Measurements from ENCODE around the gene DDX52.

The DDX52 gene

GRCh38 chr17:37648555-37648954 lies 5.3 kb upstream of the DDX52 start:
- H3K79me2 ChIP-seq (ENCODE audit: insufficient read depth, low read length) = no peaks in the 10 kb centered on the region
- H3K27ac ChIP-seq (ENCODE audit: low read depth, low read length, poor library complexity, severe bottlenecking) = no peak overlapping the region
- no peak overlapping the region for H3K4me3 ChIP-seq (ENCODE audit: low read depth, low read length, poor library complexity, severe bottlenecking)
- no peaks in the 10 kb centered on the region for H3F3A ChIP-seq (ENCODE audit: insufficient read depth, low read length)
- H2AFZ ChIP-seq (ENCODE audit: low read length) = no peak overlapping the region
- H3K36me3 ChIP-seq (ENCODE audit: insufficient read depth, low read length) = no peaks in the 10 kb centered on the region
- H3K9me3 ChIP-seq (ENCODE audit: low read length) = no peaks in the 10 kb centered on the region
- H3K9me2 ChIP-seq (ENCODE audit: low read depth, low read length) = no peaks in the 10 kb centered on the region
- no peaks in the 10 kb centered on the region for H4K20me1 ChIP-seq (ENCODE audit: insufficient read depth, low read length)
- no peak for TF ChIP-seq EZH2 (IDR thresholded peaks at IDR 0.05; ENCODE audit: borderline replicate concordance, low read length)
- no peak for TF ChIP-seq CTCF (IDR thresholded peaks at IDR 0.05; ENCODE audit: low read length)
- H3K27me3 ChIP-seq (ENCODE audit: insufficient read depth, low read length) = no peaks in the 10 kb centered on the region
- H3K4me2 ChIP-seq (ENCODE audit: low read length) = no peak overlapping the region
- peaks cover 4% of the 10 kb centered on the region for H3K4me1 ChIP-seq (ENCODE audit: insufficient read depth, low read length, severe bottlenecking)
- H3K9ac ChIP-seq (ENCODE audit: low read length) = no peak overlapping the region

GRCh38 chr17:37647856-37648255 lies 4.6 kb upstream of the DDX52 start:
- no peaks in the 10 kb centered on the region for H3F3A ChIP-seq (ENCODE audit: insufficient read depth, low read length)
- H3K4me1 ChIP-seq (ENCODE audit: insufficient read depth, low read length, severe bottlenecking) = peaks cover 5% of the 10 kb centered on the region
- H3K79me2 ChIP-seq (ENCODE audit: insufficient read depth, low read length) = peaks cover 3% of the 10 kb centered on the region
- no peak overlapping the region for H3K9ac ChIP-seq (ENCODE audit: low read length)
- no peak overlapping the region for H3K4me3 ChIP-seq (ENCODE audit: low read depth, low read length, poor library complexity, severe bottlenecking)
- H3K27me3 ChIP-seq (ENCODE audit: insufficient read depth, low read length) = no peaks in the 10 kb centered on the region
- no peaks in the 10 kb centered on the region for H3K36me3 ChIP-seq (ENCODE audit: insufficient read depth, low read length)
- H3K4me2 ChIP-seq (ENCODE audit: low read length) = no peak overlapping the region
- no peaks in the 10 kb centered on the region for H3K9me3 ChIP-seq (ENCODE audit: low read length)
- no peak for TF ChIP-seq EZH2 (IDR thresholded peaks at IDR 0.05; ENCODE audit: borderline replicate concordance, low read length)
- no peak for TF ChIP-seq CTCF (IDR thresholded peaks at IDR 0.05; ENCODE audit: low read length)
- no peak overlapping the region for H2AFZ ChIP-seq (ENCODE audit: low read length)
- no peaks in the 10 kb centered on the region for H4K20me1 ChIP-seq (ENCODE audit: insufficient read depth, low read length)
- H3K9me2 ChIP-seq (ENCODE audit: low read depth, low read length) = no peaks in the 10 kb centered on the region
- H3K27ac ChIP-seq (ENCODE audit: low read depth, low read length, poor library complexity, severe bottlenecking) = no peak overlapping the region

- Histone ChIP-seq H3K4me3 (ENCODE audit: low read depth, low read length, poor library complexity, severe bottlenecking) (peak overlapping the region; percentile 73), H3K4me1 (ENCODE audit: insufficient read depth, low read length, severe bottlenecking) (peaks cover 17% of the 10 kb centered on the region), H3K27me3 (ENCODE audit: insufficient read depth, low read length) (no peaks in the 10 kb centered on the region), H3F3A (ENCODE audit: insufficient read depth, low read length) (no peaks in the 10 kb centered on the region), H3K27ac (ENCODE audit: low read depth, low read length, poor library complexity, severe bottlenecking) (no peak overlapping the region), H3K4me2 (ENCODE audit: low read length) (peak overlapping the region; percentile 85), H3K9me2 (ENCODE audit: low read depth, low read length) (no peaks in the 10 kb centered on the region), H3K9ac (ENCODE audit: low read length) (peak overlapping the region; percentile 77), H3K9me3 (ENCODE audit: low read length) (no peaks in the 10 kb centered on the region), H2AFZ (ENCODE audit: low read length) (peak overlapping the region; percentile 96), H4K20me1 (ENCODE audit: insufficient read depth, low read length) (no peaks in the 10 kb centered on the region), H3K36me3 (ENCODE audit: insufficient read depth, low read length) (peaks cover 22% of the 10 kb centered on the region), H3K79me2 (ENCODE audit: insufficient read depth, low read length) (peaks cover 20% of the 10 kb centered on the region)
- TF ChIP-seq EZH2 (IDR thresholded peaks at IDR 0.05; ENCODE audit: borderline replicate concordance, low read length) (no peak), CTCF (IDR thresholded peaks at IDR 0.05; ENCODE audit: low read length) (no peak)
These were observed 623 bp upstream of the DDX52 start for GRCh38 chr17:37643869-37644268.

All from OCI-LY1 (cell line).